Tracheal epithelial cell (primary cell): Measurements from ENCODE around the gene AGR2. TPM values are rescaled to one million over a fixed set of nuclear protein-coding genes. Genes with fewer than 3 reads are reported as not detected.

Source experiments
- total RNA-seq: library from RNA; depleted of rRNA; stranded (reverse); fragments of >200 nt; gene quantifications from 2 replicates; pipeline ENCODE4 v1.2.1, GENCODE V29; 2014

Gene AGR2
- 9.2 and 279 TPM in 2 replicates for total RNA-seq

DNA sequence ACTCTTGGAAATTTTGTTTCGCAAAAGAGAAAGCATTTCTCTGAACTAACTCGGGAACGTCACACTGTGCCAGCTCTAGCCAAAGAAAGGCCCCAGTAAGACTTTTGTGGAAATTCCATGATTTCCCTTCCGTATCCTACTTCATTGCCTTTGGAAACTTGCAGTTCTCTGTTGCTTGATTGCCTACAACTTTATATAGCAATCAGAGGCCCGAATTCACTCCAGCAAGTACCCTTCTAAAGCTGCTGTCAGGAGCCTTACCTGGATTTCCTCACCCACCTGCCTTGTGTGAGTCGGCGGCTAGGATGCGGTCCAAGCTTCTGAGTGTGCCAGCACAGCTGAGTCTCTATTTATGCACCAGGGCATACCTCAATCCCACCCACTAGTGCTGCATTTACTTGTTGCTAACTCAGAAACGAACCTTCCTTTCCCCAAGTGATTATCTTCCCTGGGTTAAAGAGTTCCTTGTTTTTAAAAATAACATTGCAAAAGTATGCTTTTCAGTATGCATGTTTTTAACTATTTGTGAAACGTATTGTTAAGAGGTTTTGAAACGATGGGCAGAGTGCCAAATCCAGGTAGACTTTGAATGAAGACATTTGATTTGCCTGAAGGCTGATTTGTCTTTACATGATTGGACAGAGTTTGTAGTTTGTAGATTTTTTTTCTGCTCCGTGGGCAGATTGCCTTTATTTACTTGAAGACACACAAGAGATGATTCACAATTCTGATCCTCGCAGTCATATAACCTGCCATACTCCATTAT is at the start of gene AGR2:
TSS of gene AGR2 (minus strand) at position 326 of the 766 bp plus-strand sequence. CDS start 3,203 bp downstream, outside the sequence.

DNA sequence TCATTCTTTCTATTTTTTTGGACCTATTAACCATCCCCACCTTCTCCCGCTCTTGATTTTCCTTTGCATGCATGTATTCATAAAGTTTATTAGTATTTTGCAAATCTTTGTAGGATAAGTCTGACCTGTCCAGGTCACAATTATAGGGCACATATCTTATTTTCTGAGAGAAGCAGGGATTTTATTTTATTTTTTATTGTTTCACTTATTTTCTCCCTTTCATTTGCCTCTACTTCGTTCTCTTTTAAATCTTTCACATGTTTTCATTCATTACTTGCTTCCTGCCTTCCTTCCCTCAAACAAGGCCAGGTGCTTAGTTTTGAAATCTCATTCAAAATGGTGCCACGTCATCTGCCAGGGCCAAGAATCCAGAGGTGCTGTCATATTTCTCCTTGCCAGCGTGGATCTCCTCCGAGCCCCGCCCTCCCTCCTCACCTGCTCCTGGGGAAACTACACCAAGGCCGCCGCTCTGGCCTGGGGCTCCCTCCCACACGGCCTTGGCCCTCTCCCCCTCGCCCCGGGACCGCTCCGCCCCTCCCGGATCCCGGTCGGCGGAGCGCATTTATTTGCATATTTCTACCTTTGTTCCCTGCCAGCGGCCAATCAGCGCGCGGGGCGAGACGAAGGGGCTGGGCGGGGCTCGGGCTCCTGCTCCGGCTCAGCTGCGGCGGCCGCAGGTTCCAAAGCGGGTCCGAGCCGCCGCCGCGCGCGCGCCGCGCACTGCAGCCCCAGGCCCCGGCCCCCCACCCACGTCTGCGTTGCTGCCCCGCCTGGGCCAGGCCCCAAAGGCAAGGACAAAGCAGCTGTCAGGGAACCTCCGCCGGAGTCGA is 51.5 kb downstream of the AGR2 start, which contains the start of gene TSPAN13:
TSS of gene TSPAN13 (plus strand) at position 654 of the 830 bp plus-strand sequence. CDS start 213 bp downstream, outside the sequence.

Other genes starting within 250 kb of the AGR2 start
- 6.2 and 8.0 TPM in 2 replicates for gene ANKMY2, start 159.2 kb downstream of the AGR2 start, total RNA-seq
- 88.9 and 95.7 TPM in 2 replicates for gene BZW2, start 158.8 kb downstream of the AGR2 start, total RNA-seq
- gene TSPAN13, start 51.2 kb downstream of the AGR2 start, total RNA-seq = 21.7 and 32.2 TPM in 2 replicates
- not detected in 2 replicates for gene AGR3, start 77.0 kb upstream of the AGR2 start, total RNA-seq